HG03159 (cell line): ENCODE data around the gene STAB2.

Source experiments
- ATAC-seq: cut with Tn5 transposase; IDR thresholded peaks from one replicate; pipeline ENCODE4 v1.9.1; 2021; ENCODE audit warnings: mild to moderate bottlenecking, moderate library complexity; ENCODE audit not compliant: unreplicated experiment

STAB2 gene

GRCh38 chr12:103586791-103587370 lies at the start of gene STAB2:
Gene STAB2 (plus strand): TSS chr12:103587273. CDS start chr12:103587477, 204 bp downstream.
- no peak for ATAC-seq

GRCh38 chr12:103538397-103538796 lies 48.7 kb upstream of the STAB2 start:
- no peak for ATAC-seq

GRCh38 chr12:103540319-103540718 lies 46.8 kb upstream of the STAB2 start:
- ATAC-seq = no peak

GRCh38 chr12:103542078-103542477 lies 45.0 kb upstream of the STAB2 start:
- ATAC-seq = no peak

GRCh38 chr12:103546959-103547358 lies 40.1 kb upstream of the STAB2 start:
- ATAC-seq = no peak

GRCh38 chr12:103547376-103547775 lies 39.7 kb upstream of the STAB2 start:
- ATAC-seq = no peak

GRCh38 chr12:103547929-103548328 lies 39.1 kb upstream of the STAB2 start:
- no peak for ATAC-seq

- ATAC-seq = peak; percentile 64
Measured at GRCh38 chr12:103548622-103549601, 38.2 kb upstream of the STAB2 start.

- ATAC-seq = no peak
Measured at GRCh38 chr12:103556890-103557627, 30.0 kb upstream of the STAB2 start.

- no peak for ATAC-seq
Measured at GRCh38 chr12:103557628-103558010, 29.5 kb upstream of the STAB2 start.

- no peak for ATAC-seq
Measured at GRCh38 chr12:103558879-103559278, 28.2 kb upstream of the STAB2 start.

- ATAC-seq = no peak
Measured at GRCh38 chr12:103560604-103561101, 26.4 kb upstream of the STAB2 start.

- no peak for ATAC-seq
Measured at GRCh38 chr12:103561174-103561573, 25.9 kb upstream of the STAB2 start.

- no peak for ATAC-seq
Measured at GRCh38 chr12:103566398-103566797, 20.7 kb upstream of the STAB2 start.

- no peak for ATAC-seq
Measured at GRCh38 chr12:103569278-103569677, 17.8 kb upstream of the STAB2 start.

GRCh38 chr12:103571286-103571685 lies 15.8 kb upstream of the STAB2 start:
- ATAC-seq = no peak

GRCh38 chr12:103572312-103573045 lies 14.6 kb upstream of the STAB2 start:
- ATAC-seq = no peak

- ATAC-seq = no peak
Measured at GRCh38 chr12:103573185-103573584, 13.9 kb upstream of the STAB2 start.

- ATAC-seq = no peak
Measured at GRCh38 chr12:103578926-103579325, 8.1 kb upstream of the STAB2 start.

- ATAC-seq = no peak
Measured at GRCh38 chr12:103580026-103580425, 7.0 kb upstream of the STAB2 start.

- ATAC-seq = no peak
Measured at GRCh38 chr12:103583008-103583407, 4.1 kb upstream of the STAB2 start.
